Stomach (tissue), 4 donors: Measurements from ENCODE around the gene TMEM200C.

Experiments
- CTCF ChIP-seq, 7 experiments: fragments of 450-650 bp in 4 of 7; fragments of 200-600 bp in 3 of 7; sonication (generic) in 3 of 7; IDR thresholded peaks; one replicate each; pipeline ENCODE4 v1.5.1; 2016 to 2019; ENCODE audit warnings: antibody characterized with exemption in 7 of 7, control low read depth in 2 of 7, mild to moderate bottlenecking in 1 of 7
- EP300 ChIP-seq: sonication (generic); formaldehyde crosslinking; IDR thresholded peaks from one replicate; pipeline ENCODE4 v1.6.1; 2017; ENCODE audit warnings: antibody characterized with exemption
- POLR2A ChIP-seq, 4 donors: fragments of 450-650 bp; IDR thresholded peaks; one replicate each; pipeline ENCODE4 v1.6.1; 2016; ENCODE audit warnings: antibody characterized with exemption in 4 of 4, control low read depth in 2 of 4, mild to moderate bottlenecking in 1 of 4, moderate library complexity in 1 of 4

- TF ChIP-seq EP300 (no peak), CTCF (IDR thresholded peaks at IDR 0.05) (peak in 5 of 7 experiments; percentile 35 to 73 (median 57)), POLR2A (IDR thresholded peaks at IDR 0.05) (no peak)
Observed at GRCh38 chr18:5868218-5868854, 27.0 kb downstream of the TMEM200C start.
